Right ventricle myocardium inferior (tissue), 1 donor: ENCODE results near the gene NTMT1. TPM values are rescaled to one million over a fixed set of nuclear protein-coding genes. Genes with fewer than 3 reads are reported as not detected.

ENCODE experiments used
- ATAC-seq: fragments of 200-7000 bp; cut with Tn5 transposase; one replicate; pipeline ENCODE4 v1.9.1; 2020; ENCODE audit warnings: mild to moderate bottlenecking, moderate library complexity
- DNase-seq: peaks from one replicate; pipeline ENCODE4 v3.0.0; 2021; ENCODE audit errors: missing footprints
- intact Hi-C: fragments of 100-400 bp; cut with DNase I; formaldehyde crosslinking; loops from one replicate; pipeline ENCODE4 v1.11.0; 2022
- total RNA-seq: library from RNA; stranded (reverse); fragmentation: NEBNext Ultra II Directional; extraction: Animal tissue kit (Norgen Biotek cat#: 25700); gene quantifications from one replicate; pipeline ENCODE4 v1.2.1, GENCODE V29; 2021
- donor health status: DM: no; HTN: yes; CAD: no; lungs with severe emphysema.

Gene NTMT1
- total RNA-seq, 1 donor from 2014 or later = 72.1 TPM

DNA sequence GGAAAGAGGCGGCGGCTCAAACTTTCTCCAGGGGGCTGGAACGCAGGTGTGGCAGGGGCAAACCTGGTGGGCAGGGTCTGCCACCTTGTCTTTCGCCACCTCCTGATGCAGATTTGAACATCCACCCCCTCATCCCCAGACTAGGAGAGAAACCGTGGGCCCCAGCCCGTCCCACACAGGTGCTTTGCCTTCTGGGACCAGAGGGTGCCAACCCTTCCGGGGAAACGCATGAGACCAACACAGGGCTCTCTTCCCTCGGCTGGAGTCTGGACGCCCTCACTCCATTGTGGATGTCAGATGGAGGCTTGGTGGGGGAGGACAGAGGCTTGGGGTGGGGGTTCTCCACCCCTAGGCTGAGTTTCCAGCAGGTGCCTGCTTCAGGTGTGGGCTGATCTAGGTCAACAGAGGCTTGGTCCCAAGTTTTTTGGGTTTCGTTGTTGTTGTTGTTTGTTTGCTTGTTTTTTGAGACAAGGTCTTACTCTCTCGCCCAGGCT, 14.6 kb upstream of the NTMT1 start:
- ATAC-seq = no peak
- intact Hi-C loops = loop anchor here (2.0 to 5.0 kb wide), 3 partner anchors 229 to 481 kb away; no protein-coding TSS in a partner anchor
- DNase-seq = no peak

DNA sequence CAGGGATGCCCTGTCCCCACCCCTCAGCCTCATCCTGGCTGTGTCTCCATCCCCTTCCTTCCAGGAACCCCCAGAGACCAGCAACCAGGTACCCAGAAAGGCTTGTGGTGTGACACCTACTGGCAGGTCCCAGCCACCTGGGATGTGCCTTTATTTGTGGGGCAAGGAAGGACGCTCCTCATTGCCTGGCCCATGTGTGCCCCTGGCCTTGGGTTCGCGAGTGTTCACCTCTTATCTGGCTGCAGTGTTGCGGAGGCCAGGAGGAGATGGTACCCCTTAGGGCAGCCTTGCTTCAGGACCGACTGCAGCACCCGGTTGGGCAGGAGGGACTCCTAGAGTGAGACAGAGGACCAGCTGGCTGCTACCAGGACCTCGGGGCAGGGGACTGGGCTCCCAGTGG, 13.8 kb upstream of the NTMT1 start:
- DNase-seq (no peak), ATAC-seq (no peak)
- intact Hi-C loops = loop anchor here (5.0 kb wide), 2 partner anchors 230 to 290 kb away; no protein-coding TSS in a partner anchor

DNA sequence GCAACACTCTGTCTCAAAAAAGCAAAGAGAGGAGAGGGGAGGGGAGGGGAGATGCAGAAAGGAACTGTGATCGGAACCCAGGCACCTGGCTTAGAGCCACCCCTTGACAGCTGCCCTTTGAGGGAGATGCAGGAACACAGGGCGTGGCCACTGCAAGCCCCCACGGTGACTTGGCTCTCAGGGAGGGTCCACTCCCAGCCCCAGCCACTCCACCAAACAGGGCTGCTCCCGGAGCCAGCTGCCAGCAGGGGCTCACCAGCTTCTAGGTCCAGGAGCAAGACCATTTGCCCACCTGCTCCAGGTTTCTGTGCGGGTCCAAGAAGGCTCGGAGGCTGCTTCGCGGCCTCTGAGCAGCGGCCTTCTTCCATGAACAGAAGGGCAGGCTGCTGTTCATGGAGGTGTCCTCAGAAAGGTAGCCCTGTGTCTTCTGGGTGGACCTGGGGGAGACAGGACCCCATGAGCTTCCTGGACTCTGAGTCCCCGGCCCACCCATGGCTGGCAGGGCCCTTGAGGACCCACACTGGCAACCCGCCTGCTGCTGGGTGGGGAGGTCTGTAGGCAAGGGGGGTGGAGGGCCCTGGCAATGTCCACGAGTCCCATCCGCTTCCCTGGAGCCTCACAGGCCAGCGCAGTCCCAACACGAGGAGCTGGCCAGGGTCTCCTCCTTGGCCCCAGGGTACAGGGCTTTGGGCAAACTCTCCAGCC, 13.0 kb upstream of the NTMT1 start:
- ATAC-seq (no peak), DNase-seq (no peak)
- intact Hi-C loops = loop anchor here (5.0 kb wide), 2 partner anchors 231 to 291 kb away; no protein-coding TSS in a partner anchor

DNA sequence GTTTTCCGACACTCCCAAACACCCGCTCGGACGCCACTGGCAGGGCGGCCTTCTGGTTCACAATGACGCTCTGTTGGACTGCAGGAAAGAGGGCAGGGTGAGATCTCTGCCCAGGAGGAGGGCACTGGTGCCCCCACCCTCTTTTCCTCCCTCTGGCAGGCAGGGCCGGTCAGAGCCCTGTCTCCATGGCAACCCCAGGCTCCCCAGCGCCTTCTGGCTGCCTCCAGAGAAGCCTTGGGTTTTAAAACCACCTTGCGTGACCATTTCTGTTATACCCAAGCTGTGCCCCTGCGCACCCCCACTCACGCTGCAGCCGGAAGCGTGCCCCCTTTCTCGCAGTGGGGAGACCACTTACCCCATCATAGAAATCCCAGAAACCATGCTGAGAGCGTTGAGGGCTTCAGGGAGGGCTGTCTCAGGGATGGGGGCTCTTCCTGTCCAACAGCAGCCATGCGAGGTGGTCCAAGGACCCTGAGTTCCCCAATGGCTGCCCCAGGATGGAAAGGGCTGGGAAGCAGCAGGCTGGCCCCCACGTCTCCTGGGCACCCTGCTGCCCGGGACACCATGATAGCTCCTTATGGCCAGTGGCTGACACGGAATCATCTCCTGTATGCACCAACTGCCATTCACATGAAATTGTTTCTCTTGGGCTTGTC, 12.3 kb upstream of the NTMT1 start:
- DNase-seq (no peak), ATAC-seq (no peak)
- intact Hi-C loops = loop anchor here (5.0 kb wide), 2 partner anchors 231 to 291 kb away; no protein-coding TSS in a partner anchor

DNA sequence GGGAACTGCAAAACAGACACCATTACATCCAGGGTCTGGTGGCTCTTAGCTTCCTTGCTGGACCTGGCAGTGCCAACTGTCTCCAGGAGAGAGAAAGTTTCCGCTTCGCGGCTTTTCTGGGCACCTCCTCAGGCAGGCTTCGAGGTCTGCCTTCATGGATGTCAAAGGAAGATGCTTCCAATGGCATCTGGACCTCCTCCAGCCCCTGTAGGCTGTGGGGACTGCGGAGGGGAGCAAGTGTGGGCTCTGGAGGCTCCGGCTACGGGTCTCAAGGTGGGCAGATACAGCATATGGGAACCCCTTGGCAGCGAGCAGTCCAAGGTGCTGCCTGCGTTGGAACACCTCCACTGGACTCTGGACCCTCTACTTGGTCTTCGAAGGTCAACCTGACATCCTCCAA, 11.0 kb upstream of the NTMT1 start:
- intact Hi-C loops = loop anchor here (5.0 kb wide), 2 partner anchors 233 to 293 kb away; no protein-coding TSS in a partner anchor
- DNase-seq (no peak), ATAC-seq (no peak)

DNA sequence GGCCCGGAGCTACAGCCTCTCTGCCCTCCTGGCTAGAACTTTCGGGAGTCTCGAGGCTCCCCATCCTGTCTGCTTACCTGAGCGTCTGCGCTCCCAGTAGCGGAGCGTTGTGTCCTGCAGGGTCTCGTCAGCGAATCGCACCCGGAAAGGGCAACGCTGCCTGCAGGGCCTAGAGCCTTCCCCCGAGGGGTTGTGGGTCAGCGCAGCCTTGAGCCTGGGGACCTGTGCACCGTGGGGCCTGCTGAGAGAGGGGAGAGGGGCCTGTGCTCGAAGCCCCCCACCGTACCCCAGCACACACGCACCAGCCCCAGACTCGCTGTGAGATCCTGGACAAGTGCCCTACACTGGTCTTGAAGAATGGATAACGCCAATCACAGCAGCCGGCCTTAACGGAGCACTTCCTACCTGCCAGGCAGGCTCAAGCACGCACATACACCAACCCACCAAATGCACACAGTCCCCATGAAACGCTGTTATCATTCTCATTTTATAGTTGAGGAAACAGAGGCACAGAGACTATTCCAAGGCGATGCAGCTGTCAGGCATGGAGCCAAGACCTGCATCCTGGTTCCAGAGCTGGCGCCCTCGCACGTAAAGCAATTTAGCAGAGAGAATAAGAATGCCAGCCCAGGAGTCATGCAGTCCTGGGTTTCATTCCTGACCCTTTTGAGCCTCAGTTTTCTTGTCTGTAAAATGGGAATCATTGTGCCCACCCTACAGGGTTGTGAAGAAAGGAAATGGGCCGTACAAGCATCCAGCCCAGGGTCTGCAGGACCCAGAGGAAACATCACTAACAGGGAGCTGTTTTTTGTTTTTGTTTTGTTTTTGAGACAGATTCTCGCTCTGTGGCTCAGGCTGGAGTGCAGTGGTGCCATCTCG, 10.3 kb upstream of the NTMT1 start:
- intact Hi-C loops = no loop called here
- no peak for ATAC-seq
- DNase-seq = no peak

DNA sequence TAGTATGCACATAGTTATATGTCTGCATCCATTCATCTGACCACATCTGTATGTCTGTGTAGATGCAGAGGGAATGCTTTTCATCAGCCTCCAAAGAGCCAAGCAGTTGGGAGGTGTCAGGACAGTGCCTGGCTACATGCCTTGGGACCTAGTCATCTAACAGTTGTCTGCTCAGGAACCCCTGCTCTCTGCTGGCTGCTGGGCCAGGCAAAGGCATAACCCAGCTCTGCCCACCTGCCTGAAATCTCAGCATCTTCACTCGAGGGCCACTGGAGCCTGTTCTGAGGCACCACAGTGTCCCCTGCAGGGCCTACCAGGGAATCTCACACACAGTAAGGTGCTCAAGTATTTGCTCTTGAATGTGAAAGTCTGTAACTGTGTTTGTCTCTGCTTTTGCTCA, 8.8 kb upstream of the NTMT1 start:
- ATAC-seq (no peak), DNase-seq (no peak)
- intact Hi-C loops = no loop called here

DNA sequence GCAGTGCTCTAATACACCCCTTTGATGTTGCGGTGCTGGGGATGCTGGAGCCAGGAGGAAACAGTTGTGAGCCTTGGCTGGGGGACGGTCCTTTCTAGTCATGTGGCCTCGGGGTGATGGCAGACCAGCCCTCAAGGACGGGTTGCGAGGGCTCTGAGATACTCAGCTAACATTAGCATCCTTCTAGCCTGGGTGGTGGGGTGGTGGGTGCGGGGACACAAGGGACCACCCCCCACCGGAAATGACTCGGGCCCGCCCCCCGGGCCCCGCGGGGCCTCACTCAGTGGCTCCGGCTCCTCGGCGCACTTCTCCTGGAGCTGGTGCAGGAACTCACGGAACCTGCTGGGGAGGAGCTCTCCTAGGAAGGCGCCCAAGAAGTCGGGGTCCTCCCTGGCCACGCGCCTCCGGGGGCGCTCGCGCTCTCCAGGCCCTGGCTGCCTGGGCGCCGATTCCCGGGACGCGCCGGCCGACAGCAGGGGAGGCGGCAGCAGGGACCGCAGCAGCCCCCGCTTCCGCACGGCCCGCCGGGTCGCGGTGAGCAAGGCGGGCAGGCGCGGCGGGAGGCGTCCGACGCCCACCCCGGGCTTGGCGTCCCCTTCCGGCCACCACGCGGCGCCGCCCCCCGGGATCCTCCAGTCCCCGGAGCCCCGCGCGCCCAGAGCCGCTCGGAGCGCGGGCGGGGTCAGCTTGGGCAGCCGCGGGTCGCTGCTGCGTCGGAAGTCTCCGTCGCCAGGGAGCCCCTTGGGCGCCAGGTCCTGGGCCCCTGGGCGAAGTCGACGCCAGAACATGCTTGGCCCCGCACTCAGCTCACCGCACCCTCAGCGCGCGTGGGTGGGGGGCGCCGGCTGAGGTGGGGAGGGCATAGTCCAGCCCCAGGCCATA, 5.9 kb upstream of the NTMT1 start:
- intact Hi-C loops = no loop called here
- peak; percentile 13 for ATAC-seq

DNA sequence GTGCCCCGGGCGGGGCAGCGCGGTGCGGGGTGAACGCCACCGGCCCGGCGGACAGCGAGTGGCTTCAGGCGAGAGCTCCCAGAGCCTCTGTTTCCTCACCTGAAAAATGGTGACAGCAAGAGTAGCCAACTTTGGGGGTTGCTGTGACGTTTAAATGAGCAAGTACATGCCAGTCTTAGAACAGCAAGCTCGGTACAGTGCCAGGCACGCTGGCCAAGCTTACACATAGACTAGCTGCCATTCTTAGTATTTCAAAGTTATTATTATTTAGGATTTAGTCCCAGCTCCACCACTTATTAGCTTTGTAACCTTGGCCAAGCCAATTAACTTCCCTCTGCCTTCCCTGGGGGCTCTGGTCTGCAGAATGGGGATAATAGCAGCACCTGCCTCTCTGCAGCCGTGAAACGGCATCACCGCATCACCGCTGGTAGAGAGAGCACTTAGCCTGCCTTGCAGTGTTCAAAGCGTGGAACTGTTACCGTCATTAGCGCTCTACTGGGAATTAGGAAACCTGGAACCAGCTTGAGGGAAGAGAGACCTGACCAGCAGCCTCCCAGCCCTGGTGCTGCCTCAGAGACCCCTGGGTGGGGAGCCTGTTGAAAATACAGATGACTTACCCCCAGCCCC, 5.2 kb upstream of the NTMT1 start, which contains the start of gene C9orf50:
Gene C9orf50, minus strand, starts transcription at position 433 of the 627 bp plus-strand sequence. CDS start 527 bp downstream, outside the sequence.
- intact Hi-C loops = no loop called here
- no peak for DNase-seq
- no peak for ATAC-seq

More for the DNA sequence above, 5.9 kb upstream of the NTMT1 start:
- no peak for DNase-seq

DNA sequence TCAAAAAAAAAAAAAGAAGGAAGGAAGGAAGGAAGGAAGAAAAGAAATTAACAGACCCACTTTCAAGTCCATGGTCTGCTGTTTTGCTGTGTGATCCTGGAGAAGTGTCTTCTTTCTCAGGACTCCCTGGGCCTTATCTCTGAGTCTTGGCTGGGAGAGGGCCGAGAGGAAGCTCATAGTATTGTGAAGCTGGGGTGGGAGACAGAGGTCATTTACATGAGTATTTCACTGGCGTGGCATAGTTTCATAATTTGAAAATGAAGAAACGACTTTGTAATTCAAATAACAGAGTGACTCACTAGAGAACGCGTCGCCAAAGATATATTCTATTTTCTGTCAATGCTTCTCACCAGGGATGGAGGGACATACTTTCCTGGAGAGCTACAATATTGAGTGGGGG, 2.6 kb upstream of the NTMT1 start:
- ATAC-seq (no peak), DNase-seq (no peak)
- intact Hi-C loops = no loop called here

DNA sequence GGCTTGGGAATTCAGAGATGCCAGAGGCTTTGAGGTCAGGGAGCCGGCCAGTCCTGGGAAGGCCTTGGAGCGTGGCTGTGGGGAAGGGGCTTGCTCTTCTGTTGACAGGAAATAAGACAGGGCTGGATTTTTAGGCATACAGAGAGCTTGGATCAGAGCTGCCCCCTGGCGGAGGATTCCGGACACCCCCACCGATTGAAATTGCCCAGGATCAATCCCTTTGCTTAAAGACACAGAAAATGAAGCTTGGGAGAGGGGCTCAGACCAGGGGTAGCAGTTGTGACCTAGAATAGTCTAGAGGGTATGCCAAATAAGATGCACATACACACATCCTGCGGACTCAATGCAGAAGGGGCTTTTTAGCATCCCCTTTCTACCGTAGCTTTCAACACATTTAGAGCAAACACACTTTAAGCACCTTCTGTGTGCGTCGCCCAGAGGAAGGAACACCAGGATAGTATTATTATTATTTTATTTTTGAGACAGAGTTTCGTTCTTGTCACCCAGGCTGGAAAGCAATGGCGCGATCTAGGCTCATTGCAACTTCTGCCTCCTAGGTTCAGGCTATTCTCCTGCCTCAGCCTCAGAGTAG, 1.7 kb upstream of the NTMT1 start:
- ATAC-seq (no peak), DNase-seq (no peak)
- intact Hi-C loops = no loop called here

DNA sequence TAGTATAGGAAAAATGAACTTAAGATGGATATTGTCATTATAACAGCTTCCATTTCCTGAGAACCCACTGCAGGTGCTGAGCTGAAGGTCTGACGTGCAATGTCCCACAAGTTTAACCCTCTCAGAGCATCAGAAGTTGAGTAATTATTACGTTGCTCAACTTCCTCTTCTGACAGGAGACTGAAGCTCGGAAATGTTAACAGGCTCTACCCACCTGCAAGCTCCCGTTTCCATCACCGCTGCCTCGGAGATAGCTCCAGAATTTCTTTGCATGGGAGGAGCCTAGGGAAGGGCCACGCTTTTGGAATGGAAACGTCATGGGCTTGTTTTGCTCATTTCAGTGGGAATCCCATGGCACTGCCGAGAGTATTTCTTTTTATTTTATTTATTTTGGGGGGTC, 1.0 kb upstream of the NTMT1 start:
- no peak for DNase-seq
- intact Hi-C loops = loop anchor here (5.0 kb wide), 1 partner anchor 488 kb away; no protein-coding TSS in a partner anchor

DNA sequence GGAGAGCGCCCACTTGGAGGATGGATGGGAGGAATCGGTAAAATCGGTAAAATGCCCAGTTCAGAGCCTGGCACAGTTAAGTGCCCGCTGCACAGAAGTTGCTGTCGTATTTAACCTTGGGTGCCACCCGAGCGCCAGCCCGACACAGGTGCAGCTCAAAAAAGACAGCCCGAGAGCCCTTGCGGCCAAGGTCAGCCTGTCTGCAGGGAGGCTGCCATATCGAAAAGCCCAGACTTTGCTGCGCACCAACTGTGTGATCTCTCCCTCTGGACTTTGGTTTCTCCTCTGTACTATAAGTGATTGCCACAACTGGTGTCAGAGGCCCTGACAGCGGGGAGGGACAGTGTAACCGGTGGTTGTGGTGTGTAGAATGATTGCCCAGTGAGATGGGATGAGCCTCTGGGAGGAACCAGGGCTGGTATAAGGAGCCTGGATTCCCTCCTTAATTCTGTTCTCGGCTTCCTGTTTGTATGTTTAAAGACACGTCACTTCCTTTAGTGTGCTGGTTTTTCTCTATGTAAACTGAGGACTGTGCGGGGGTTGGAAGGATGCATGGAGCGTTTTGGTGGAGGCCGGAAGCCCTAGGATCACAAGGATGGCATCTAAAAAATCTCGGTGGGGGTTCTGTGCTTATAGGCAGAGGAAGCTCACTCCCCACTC, 792 bp downstream of the NTMT1 start:
- ATAC-seq (peak; percentile 7), DNase-seq (peak; percentile 44)
- intact Hi-C loops = loop anchor here (5.0 kb wide), 1 partner anchor 489 kb away; no protein-coding TSS in a partner anchor

More for the DNA sequence above, 1.0 kb upstream of the NTMT1 start:
- no peak for ATAC-seq

DNA sequence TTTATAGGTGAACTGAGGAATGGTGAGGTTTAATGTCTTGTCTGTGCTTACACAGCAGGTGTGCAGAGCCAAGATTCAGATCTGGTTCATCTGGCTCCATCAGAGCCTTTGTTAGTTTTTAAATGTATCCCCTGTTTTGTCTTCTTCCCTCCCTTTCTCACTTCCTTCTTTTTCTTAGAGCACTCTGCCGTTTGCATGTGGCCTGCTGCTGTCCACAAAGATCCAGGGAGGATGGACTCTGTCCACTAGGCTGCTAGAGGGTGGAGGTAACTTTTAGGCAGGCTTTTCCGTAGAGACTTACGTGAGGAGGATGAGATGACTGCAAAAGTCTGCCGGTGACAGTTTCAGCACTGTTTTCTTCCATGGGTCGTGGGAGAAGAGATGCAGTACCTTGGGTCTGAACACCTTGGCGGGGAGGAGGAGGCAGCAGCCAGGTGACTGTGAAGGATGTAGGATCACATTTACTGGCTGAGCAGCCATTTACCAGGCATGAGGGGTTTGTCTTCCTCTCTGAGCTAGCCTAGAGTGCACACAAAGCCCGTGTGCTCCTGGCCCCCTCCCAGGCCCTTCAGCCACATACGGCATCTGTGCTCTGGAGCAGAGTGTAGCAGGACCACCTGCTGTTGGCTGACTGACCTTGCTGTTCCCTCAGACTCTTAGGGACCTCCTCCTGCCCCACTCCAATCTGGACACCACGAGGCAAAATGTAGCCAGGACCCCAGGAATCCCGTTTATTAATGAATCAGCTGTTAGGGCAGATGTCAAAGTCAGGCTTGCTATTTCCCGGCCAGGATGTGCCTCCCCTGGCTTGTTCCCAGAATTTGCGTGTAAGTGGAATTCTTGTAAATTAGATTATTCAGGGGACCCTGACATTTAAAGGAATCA, 1.8 kb downstream of the NTMT1 start:
- no peak for ATAC-seq
- intact Hi-C loops = loop anchor here (5.0 kb wide), 1 partner anchor 490 kb away; no protein-coding TSS in a partner anchor
- peak; percentile 34 for DNase-seq

DNA sequence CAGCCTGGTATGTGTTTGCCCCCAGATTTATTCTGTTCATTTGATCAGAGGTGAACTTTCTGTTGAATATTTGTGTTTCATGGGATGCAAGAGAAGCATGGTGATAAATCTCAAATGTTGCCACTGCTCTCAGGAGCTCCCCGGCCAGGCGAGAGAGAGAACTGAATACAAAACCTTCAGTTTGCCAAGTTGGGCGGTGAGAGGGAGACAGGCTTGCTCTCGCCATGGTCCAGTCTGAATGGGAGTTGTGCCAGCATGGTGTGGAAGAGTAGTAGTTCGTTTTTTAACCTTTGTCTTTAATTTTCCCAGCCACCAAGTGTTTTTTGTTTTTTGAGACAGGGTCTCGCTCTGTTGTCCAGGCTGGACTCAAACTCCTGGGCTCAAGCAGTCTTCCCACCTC, 2.7 kb downstream of the NTMT1 start:
- intact Hi-C loops = loop anchor here (5.0 kb wide), 1 partner anchor 491 kb away; no protein-coding TSS in a partner anchor
- ATAC-seq = no peak

More for the DNA sequence above, 2.7 kb downstream of the NTMT1 start:
- peak; percentile 27 for DNase-seq
